ENCODE results near the gene TTC24. TPM values are rescaled to one million over a fixed set of nuclear protein-coding genes. Genes with fewer than 3 reads are reported as not detected.

The TTC24 gene
- polyA plus RNA-seq, 3 donors: 0.14 to 0.31 TPM; not detected in 1

DNA sequence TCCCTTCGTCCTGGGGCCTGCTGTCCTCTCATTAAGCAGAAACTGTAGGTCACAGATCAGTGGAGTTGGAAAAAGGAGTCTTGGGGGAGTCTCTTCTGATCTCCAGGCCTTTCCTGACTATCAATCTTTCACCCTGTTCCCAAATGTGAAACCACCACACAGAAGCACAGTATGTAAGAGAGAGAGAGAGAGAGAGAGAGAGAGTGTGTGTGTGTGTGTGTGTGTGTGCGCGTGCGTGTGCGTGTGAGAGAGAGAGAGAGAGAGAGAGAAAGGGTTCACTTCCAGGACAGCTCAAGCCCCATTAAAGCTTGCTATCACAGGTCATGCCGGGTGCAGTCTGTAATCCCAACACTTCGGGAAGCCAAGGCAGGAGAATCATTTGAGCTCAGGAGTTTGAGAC, 1.5 kb upstream of the TTC24 start:
- Histone ChIP-seq H3K4me1 (ENCODE audit: control insufficient read depth in 1 of 2, insufficient read depth in 2 of 2, low read length in 2 of 2) (peaks cover 13 to 17% of the 10 kb centered on the region in 2 donors), H2AFZ (ENCODE audit: insufficient read depth, low read depth, low read length, poor library complexity, severe bottlenecking) (no peak overlapping the region), H3K9ac (ENCODE audit: insufficient read depth, low read length, poor library complexity, severe bottlenecking) (no peak overlapping the region), H4K20me1 (ENCODE audit: insufficient read depth, low read length) (no peaks in the 10 kb centered on the region), H3K27me3 (ENCODE audit: control insufficient read depth in 2 of 2, insufficient read depth in 2 of 2, low read length in 2 of 2) (no peaks in the 10 kb centered on the region), H3K4me3 (replicated peaks in 1 of 3; ENCODE audit: low read depth in 2 of 3, low read length in 3 of 3) (no peak overlapping the region), H3K4me2 (replicated peaks; ENCODE audit: extremely low read depth, low read length, poor library complexity, severe bottlenecking) (no peak overlapping the region), H3K27ac (ENCODE audit: low read depth in 1 of 2, low read length in 2 of 2) (no peak overlapping the region), H3K36me3 (replicated peaks in 1 of 2; ENCODE audit: control insufficient read depth in 1 of 2, insufficient read depth in 2 of 2, low read length in 2 of 2) (no peaks in the 10 kb centered on the region), H3K9me3 (replicated peaks in 1 of 2; ENCODE audit: control insufficient read depth in 1 of 2, insufficient read depth in 1 of 2, low read length in 2 of 2) (no peaks in the 10 kb centered on the region), H3K79me2 (ENCODE audit: insufficient read depth, low read length) (no peaks in the 10 kb centered on the region)
- no peak for DNase-seq
- H3K4me1 Mint-ChIP-seq: peaks cover 18% of the 10 kb centered on the region
- no peaks in the 10 kb centered on the region for H3K36me3 Mint-ChIP-seq
- no CpG with 5 or more reads among the region's 7 CpGs for WGBS (ENCODE audit: insufficient coverage)
- no peak for TF ChIP-seq CTCF (IDR thresholded peaks at IDR 0.05)
- peaks cover 2 to 8% (median 7%) of the 10 kb centered on the region in 3 donors for H3K27me3 Mint-ChIP-seq (ENCODE audit: low read depth in 3 of 3)
- H3K4me3 Mint-ChIP-seq: no peak overlapping the region
- H3K27ac Mint-ChIP-seq: peak overlapping the region in 3 of 7 donors; percentile 11 to 66 (median 26)
- intact Hi-C loops (cut with micrococcal nuclease): no loop called here
- H3K9me3 Mint-ChIP-seq: no peaks in the 10 kb centered on the region

GRCh38 chr1:156581661-156582387, 2.3 kb downstream of the TTC24 start:
- H3K9me3 ChIP-seq (replicated peaks in 1 of 2; ENCODE audit: control insufficient read depth in 1 of 2, insufficient read depth in 1 of 2, low read length in 2 of 2): no peaks in the 10 kb centered on the region
- Mint-ChIP-seq H3K4me3 (peak overlapping the region; percentile 64 to 80), H3K36me3 (no peaks in the 10 kb centered on the region), H3K27me3 (ENCODE audit: low read depth in 3 of 3) (peaks cover under 1 to 6% (median 2%) of the 10 kb centered on the region in 3 donors), H3K4me1 (peaks cover 28% of the 10 kb centered on the region), H3K9me3 (no peaks in the 10 kb centered on the region), H3K27ac (peak overlapping the region in 3 of 7 donors; percentile 38 to 80 (median 61))
- no peak for DNase-seq
- H4K20me1 ChIP-seq (ENCODE audit: insufficient read depth, low read length): no peaks in the 10 kb centered on the region
- no peaks in the 10 kb centered on the region for H3K36me3 ChIP-seq (replicated peaks in 1 of 2; ENCODE audit: control insufficient read depth in 1 of 2, insufficient read depth in 2 of 2, low read length in 2 of 2)
- WGBS (ENCODE audit: insufficient coverage): 40% methylated on average over 21 of the region's 21 CpGs
- peak overlapping the region; percentile 13 to 51 for H3K27ac ChIP-seq (ENCODE audit: low read depth in 1 of 2, low read length in 2 of 2)
- H3K27me3 ChIP-seq (ENCODE audit: control insufficient read depth in 2 of 2, insufficient read depth in 2 of 2, low read length in 2 of 2): no peaks in the 10 kb centered on the region
- peak overlapping the region; percentile 94 for H2AFZ ChIP-seq (ENCODE audit: insufficient read depth, low read depth, low read length, poor library complexity, severe bottlenecking)
- H3K9ac ChIP-seq (ENCODE audit: insufficient read depth, low read length, poor library complexity, severe bottlenecking): peak overlapping the region; percentile 45
- intact Hi-C loops (cut with micrococcal nuclease): loop anchor here in 1 of 2 donors (1.0 to 5.0 kb wide), 2 partner anchors 9 to 40 kb away; partner anchors contain the start of gene NAXE
- peaks cover 16 to 20% of the 10 kb centered on the region in 2 donors for H3K4me1 ChIP-seq (ENCODE audit: control insufficient read depth in 1 of 2, insufficient read depth in 2 of 2, low read length in 2 of 2)
- H3K4me3 ChIP-seq (replicated peaks in 1 of 3; ENCODE audit: low read depth in 2 of 3, low read length in 3 of 3): peak overlapping the region in 1 of 3 experiments; percentile 46
- no peak for TF ChIP-seq CTCF (IDR thresholded peaks at IDR 0.05)
- H3K79me2 ChIP-seq (ENCODE audit: insufficient read depth, low read length): no peaks in the 10 kb centered on the region
- H3K4me2 ChIP-seq (replicated peaks; ENCODE audit: extremely low read depth, low read length, poor library complexity, severe bottlenecking): peak overlapping the region; percentile 47
